DMS 273 (cell line): Measurements from ENCODE around the gene ZBTB44.
"Not testable (repeated sequence)": the region's sequence is repeated elsewhere in the genome, so short reads cannot be mapped to it uniquely, and the experiment has no call there.

ENCODE experiments used
- DNase-seq: peaks from one replicate; lab custom pipeline; 2025; ENCODE audit not compliant: unreplicated experiment; lab: John Stamatoyannopoulos, UW

The ZBTB44 gene

DNA sequence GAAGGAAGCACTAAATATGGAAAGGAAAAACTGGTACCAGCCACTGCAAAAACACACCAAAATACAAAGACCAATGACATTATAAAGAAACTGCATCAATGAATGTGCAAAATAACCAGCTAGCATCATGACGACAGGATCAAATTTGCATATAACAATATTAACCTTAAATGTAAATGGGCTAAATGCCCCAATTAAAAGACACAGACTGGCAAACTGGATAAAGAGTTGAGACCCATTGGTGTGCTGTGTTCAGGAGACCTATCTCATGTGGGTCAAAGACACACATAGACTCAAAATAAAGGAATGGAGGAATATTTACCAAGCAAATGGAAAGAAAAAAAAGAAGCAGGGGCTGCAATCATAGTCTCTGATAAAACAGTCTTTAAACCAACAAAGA is 63.0 kb downstream of the ZBTB44 start:
- not testable (repeated sequence) for DNase-seq

DNA sequence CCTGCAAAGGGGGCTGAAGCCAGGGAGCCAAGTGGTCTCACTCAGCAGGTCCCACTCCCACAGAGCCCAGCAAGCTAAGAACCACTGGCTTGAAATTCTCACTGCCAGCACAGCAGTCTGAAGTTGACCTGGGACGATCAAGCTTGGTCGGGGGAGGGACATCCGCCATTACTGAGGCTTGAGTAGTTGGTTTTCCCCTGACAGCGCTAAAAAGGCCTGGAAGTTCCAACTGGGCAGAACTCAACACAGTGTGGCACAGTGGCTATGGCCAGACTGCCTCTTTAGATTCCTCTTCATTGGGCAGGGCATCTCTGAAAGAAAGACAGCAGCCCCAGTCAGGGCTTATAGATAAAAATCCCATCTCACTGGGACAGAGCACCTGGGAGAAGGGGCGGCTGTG is 64.8 kb downstream of the ZBTB44 start:
- not testable (repeated sequence) for DNase-seq

DNA sequence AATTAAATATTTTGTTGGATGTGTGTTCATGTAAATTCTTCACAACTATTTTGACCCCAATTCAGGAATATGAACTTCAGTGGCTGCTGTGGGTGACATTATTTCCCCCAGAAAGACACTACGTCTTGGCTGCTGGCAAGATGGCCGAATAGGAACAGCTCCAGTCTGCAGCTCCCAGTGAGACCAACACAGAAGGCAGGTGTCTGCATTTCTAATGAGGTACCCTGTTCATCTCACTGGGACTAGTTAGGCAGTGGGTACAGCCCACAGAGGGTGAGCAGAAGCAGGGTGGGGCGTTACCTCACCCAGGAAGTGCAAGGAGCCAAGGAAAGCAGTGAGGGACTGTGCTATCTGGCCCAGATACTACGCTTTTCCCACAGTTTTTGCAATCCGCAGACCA is 65.3 kb downstream of the ZBTB44 start:
- no peak for DNase-seq

DNA sequence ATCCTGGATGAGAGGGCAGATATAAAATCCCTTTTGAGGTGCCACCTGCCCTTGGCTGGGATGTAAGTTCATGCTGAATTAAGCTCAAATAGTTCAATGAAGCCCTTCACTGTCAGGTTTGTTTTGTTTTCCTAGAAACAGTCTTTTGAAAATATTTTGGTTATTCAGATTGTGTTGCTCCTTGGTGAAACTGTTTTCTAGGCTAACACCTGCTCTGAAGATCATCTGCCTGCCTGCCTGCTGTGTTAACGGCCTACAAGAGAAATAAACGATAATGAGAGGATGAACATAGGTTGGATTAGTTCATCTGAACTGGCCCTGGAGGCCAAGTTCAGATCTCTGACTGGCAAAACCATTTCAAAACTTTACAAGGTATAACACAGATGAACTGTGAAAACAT is 67.4 kb downstream of the ZBTB44 start:
- DNase-seq, result no peak

DNA sequence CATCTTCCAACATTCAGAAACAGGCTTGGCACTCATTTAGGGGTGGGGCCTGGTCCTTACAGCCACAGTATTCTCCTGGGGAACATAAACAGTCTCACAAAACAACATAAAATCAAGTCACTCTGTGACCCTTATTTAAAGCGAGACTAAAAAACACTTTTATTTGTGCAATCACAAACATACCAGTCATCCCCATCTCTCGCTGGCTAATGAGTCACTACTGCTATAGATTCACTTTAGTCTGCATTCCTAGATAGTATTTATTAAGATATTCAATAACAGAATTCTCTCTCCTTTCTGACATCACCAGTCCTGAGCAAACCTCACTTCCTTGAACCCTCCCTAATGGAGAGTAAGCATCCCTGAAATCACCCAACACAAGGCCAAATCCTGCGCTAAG is 68.0 kb downstream of the ZBTB44 start:
- no peak for DNase-seq

DNA sequence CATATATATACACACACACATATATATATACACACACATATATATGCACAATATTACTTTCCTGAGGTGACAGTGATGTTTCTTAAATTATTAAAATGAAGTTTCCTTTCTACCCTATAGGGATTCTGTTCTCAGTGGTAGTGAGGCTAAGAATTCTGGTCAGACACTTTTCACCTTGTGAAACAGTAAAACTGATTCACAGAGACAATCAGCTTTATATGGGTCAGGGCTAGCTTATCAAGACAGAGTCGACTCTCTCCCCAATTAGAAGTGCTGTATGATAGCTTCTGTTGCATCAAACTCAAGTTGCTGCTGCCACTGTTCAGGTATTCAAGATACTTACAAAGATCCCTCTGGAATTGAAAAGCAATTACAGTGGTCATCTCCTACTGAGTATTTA is 68.4 kb downstream of the ZBTB44 start:
- DNase-seq, result no peak

DNA sequence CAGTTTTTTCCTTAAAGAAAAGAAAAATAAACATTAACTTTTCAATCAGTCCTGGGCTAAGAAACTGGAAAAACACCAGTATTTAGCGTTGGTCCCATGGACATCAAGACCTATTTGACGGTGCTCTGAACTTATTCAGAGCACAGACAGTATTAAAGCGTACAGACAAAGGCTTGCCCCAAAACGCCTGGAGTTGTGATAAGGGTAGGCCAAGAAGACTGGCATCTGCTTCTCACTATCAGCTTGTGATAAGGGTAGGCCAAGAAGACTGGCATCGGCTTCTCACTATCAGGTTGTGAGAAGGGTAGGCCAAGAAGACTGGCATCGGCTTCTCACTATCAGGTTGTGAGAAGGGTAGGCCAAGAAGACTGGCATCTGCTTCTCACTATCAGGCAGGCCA is 69.3 kb downstream of the ZBTB44 start:
- DNase-seq, result not testable (repeated sequence)

DNA sequence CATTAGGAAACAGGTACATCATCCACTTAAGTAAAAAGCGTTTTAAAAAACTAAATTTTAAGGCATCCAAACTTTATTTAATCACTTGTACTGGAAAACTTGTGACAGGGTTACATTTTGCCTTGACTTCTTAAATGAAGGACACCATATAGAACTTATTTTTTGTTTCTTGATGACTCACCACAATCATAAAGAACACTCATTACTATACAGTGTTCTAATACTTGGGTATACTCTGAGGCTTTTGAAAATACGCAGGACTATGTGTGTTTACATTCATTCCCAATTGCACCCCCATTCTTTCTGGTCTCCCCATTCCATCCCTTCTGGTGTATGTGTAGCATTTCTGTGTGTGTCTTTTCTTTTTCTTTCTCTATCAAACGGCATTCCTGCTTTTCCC is 69.9 kb downstream of the ZBTB44 start:
- no peak for DNase-seq

DNA sequence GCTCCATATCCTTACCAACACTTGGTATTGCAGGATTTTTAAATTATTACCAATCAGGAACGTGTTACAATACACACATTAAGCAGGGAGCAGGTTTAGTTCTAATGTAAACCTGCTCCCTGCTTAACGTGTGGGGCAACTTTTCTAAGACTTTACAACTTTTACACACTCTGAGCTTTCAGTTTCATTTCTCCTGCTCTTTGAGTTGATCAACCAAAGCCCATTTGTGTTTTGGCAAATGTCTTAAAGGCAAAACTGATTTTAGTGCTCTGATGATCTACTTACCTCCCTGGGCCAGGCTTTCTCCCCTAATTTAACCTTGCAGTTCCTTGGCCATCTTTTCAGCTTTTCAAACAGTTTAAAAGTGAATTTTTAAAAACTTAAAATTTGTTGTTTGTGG is 70.9 kb downstream of the ZBTB44 start:
- DNase-seq, result no peak

DNA sequence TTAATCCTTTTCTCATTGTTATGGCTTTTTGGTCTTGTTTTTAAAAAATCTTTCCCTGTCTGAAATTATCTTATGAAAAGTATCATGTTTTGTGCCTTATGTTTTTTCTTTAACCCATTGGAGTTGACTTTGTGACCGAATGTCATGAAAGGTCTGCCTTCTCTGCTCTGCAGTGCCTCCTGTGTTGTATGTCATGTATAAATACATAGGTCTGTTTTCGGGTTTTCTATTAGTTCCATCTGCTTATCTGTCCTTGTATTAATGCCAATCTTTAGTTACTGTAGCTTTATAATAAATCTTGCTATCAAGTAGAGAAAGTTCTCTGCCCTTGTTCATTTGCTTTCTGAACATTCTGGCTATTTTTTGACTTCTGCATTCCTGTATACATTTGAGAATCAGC is 73.0 kb downstream of the ZBTB44 start:
- no peak for DNase-seq

DNA sequence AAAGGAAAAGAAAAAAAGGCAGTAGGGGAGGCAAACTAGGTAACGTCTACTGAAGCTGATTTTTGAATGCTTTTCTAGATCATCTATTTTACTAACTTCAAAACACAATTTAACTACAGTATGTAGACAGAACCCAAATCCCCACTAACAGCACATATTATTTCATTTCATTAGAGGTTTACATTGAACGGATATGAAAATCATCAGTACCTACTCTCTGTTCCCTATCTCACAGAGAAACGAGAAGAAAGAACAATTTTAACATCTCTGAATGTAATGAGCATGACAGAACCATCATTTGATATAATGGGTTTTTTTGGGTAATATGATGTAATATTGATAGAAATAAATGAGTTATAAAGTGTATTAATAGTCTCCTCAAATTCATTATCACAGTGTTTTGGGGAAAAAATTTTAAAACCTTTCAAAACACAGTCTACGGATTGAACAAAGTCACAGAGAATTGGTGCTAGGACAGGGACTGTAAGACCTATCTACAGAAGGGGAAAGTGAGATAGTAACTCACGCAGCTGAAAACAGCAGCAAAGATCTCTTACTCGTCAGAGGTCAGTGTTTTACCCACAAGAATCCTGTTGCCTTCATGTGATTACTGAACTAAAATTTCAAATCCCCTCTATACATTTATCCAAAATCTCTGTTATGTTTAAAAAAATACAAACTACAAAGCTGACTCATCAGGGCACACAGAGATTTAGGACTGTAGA is 77.3 kb downstream of the ZBTB44 start:
- DNase-seq, result no peak

DNA sequence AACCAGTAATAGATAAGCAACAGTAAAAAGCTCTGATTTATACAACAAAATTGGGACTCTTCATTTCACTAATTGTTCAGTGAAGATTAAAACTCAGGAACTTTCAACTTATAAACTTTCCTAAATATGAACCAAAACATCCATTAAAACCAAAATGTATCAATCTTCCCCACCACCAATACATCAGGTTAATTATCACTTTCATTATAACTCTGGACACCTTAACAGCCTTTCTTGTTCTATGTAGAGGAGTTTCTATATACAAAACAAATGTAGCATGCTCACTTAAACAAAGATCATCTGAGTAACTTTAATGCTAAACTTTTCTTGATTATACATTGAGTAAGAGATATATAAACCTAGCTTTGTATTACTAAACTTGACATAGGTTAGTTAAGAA is 80.4 kb downstream of the ZBTB44 start:
- no peak for DNase-seq

DNA sequence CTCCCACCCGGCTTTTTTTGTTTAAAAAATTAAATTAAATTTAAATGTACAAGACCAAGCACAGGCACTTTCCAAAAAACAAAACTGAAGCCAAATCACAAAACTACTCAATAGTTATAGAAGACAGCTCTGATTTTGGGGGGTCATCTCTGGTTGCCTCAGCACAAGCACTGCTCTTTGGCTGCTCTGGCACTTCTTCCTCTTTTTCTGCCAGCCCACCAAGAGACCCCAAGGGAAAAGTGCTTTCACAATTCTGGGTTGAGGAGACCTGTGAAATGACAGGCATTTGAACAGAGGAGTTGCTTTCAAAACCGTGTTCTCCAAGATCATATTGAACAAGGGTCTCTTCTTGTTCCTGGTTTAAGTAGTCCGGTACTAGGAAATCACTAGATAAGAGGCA is 80.8 kb downstream of the ZBTB44 start:
- DNase-seq, result not testable (repeated sequence)

DNA sequence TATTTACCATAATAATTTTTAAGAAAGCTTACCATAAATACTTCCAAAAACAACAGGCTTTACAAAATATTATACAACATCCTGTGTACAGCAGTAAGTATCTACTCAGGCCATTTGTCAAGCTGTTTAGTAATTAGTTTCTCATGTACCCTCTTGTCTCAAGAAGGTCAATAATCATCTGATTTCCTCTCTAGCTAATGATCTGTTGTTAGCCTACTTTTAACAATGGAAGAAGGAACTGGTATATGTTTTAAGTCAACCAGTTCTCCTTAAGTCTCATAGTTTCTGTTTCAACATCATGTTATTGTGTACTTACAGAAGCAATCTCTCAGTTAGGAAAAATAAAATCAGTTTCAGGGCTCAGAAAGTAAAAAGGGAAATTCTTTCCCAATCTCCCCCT is 81.2 kb downstream of the ZBTB44 start:
- DNase-seq, result not testable (repeated sequence)

DNA sequence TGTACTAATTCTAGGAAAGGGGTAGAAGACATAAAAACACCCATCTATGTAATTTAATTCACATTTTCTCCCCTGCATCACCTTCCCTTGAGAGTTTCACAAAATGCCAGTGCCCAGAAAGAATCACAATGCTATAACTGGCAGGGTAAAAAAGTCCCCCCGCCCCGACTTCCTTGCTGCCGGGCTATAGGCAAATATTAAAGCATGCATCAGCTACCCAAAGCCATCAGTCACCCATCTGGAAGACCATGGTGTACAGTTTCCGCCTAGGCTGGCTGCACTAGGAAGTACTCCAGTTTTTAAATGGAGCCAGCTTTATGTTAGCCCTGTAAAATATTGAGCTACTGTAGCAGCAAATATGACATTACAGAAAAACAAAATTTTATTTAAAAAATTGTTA is 87.3 kb downstream of the ZBTB44 start:
- DNase-seq, result no peak

DNA sequence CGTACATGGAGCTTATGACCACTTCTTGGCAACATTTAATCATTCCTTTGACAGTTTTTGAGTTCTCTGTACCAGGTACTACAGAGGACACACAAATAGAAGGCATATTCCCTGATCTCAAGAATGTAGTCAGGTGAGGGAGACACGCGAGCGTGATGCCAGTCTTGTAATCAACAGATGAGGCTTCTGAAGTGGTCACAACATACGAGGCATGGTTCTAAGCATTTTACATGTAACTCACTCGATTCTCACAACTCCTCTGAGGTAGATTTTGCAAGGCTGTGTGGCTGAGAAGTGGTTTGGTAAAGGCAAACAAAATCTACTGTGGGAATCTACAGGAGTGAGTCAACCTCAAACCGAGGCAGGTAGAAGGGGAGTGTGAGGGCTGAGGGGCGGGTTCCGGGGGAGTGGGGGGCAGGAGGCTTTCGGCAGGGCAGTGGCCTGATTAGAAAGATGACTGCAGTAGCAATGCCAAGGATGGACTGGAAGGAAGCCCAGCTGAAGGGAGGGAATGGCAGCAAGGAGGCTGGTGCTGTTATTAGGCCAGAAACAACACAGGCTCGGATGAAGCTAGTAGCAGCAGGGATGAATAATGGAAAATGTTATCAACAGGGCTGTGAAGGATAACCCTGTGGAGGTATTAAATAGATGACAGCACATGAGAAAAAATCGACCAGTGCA is 91.3 kb downstream of the ZBTB44 start:
- no peak for DNase-seq

DNA sequence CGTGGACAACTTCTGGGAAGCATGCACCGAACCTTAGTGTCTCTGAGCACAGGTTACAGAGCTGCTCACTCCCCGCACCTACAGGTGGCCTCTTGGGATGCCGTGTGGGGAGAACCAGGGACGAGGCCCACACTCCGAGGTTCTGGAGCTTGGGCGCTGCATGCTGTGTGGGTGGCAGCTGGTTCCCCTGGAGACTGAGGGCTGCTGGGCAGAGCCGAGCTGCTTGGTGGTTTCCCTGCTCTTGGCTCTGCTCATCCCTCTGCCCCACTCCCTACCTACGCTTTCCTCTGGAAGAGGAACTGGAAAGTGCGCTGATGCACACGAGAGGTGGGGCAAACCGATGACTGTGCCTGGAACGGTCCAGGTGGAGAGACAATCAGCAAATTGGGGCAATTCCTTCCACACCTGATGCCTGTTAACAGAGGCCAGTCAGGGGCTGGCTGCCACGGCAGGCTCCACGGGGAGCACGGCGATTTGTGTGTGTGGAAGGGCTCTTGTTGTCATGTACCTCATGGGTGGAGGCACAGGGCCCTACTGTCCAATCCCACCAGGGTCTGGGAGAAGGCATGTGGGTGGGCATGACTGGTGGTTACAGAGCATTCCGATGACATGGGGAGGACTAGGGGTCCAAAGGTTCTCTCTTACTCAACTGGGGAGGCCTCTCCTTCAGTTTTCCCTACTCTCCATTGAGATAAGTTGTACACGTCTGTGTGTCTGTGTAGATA is 94.2 kb downstream of the ZBTB44 start:
- DNase-seq, result no peak

DNA sequence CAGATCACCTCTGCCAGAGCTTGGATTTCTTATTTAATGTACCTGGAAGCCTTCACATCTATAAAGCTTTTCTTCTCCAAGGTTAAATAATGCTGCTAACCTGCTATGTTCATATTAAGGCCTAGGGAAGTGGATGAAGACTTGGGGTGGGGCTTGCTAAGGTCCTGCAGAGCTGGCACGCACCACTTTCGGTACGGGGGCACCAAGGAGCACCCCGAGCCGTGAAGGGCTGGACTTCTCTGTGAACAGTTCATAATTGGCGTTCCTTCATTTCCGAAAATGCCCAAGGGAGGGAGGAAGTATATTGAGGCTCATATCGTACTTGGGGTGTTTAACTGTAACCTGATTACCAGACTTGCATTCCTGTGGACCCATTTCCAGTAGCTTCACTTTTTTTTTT is 95.6 kb downstream of the ZBTB44 start:
- no peak for DNase-seq

DNA sequence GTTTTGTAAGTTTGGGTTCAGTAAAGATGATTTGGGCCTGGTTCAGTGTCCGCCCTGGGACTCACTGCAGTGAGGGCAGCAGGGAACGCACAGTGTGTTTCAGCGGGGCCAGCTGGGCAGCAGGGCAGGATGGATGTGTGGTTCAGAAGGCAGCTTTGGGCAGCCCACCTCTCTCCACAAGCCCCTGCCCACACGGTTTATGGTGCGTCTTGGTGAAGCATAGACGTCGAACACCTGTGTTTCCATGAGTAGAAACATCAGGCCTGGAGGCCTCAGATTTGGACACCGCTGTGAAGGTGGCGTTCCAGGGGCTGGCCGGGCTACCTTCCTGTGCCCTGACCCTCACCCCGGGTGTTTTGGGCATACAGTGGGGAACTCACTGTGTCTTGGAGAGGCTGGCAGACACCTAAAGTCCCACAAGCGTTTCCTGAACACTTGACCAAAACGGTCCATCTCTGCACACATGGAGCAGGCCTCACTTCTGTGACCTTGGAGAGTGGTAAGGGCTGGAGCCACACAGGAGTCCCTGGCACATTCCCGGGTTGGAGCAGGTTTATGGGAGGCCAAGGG is 96.1 kb downstream of the ZBTB44 start:
- no peak for DNase-seq

DNA sequence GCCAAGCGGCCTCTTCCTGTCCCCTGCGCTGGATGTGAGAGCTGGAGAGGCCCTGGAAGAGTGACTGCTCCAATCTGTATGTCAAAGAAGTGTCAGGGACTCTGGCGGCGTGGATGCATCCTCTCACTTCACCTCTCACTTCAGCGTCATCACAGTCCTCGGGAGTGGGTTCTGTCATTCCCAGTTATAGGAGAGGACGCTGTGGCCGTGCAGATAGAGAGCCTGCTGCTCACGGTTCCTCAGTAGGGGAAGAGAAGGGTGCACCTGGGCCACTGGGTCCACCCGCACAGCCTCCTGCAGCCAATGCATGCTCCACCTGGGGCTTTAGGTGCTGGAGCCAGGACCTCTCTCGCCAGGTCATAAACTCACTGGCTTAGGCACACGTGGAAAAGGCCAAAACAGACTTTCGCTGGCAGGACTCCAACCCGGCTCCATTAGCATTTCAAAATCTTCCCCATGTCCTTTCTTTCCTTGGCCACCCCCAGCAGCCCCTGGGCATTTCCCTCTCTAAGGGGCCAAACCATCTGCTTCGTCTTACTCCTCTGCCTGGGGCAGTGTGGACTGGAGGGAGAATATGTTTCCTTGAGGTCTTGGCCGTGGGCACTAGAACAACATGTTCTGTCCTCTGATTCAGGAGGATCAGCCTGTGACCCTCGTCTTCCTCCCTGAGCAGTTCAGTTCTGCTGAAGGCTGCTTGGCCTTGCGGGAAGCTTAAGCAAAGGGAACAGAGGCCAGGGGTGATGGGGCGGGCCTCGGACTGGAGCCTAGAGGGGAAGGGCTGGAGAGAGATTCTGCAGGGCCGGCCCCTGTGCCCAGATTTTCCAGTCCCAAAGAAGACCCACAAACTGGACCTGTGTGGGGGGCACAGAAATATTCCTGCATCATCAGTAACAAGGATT is 97.3 kb downstream of the ZBTB44 start:
- no peak for DNase-seq

DNA sequence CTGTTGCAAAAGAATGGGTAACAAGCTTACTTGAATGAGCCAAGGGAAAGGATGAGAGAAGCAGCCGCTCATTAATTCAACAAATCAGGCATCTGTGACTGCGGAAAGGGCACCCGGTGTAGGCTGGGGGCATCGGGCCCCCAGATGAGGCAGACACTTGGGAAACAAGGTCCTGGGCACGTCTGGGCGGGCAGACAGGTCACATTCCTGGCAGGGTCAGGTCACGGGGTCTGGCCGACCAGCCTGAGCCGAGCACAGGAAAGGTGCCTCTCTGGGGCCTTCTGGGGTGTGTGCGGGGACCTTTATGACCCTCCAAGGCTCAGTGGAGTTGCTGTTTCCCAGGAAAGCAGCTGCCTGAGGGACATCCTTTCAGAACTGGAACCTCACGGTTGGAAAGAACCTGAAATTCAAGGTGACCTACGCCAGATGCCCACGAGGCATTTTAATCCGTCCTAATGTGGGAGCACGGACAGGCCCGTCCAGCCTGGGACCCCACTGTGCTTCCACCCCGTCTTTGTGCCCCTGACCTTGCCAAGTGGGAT is 98.1 kb downstream of the ZBTB44 start:
- no peak for DNase-seq
